ENCODE measurements around the gene PSME2.
A peak's percentile ranks its signal among the peaks of the same experiment; 100 is the strongest.

Gene PSME2, protein sequence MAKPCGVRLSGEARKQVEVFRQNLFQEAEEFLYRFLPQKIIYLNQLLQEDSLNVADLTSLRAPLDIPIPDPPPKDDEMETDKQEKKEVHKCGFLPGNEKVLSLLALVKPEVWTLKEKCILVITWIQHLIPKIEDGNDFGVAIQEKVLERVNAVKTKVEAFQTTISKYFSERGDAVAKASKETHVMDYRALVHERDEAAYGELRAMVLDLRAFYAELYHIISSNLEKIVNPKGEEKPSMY

DNA sequence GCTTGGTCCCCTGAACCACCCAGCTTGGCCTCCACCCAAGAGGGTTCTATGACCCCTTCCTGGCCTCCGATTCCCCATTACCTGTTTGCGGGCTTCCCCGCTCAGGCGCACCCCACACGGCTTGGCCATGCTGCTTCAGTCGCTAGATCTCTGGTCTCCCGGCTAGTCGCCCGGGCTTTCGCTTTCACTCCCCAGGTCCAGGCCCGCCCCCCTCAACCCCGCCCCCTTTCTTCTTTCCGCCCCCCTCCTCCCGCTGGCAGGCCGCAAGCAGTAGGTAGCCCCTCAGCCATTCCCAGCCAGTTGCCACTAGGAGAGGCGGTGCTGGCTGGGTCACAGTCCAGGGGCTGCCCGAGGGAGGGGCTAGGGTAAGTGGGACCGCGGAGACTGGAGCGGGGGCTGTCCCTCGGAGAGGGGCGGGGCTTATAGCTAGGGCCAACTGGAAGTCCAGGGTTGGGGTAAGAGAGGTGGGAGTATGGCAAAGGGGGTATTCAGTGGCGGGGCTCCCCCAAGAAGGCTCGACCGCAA lies at the start of gene PSME2:
TSS of gene PSME2 (minus strand) at position 158 of the 525 bp plus-strand sequence. CDS start at position 129, 29 bp downstream.
- peak; percentile 89 to 92 for DNase-seq (ENCODE audit: low read depth in 2 of 2)

DNA sequence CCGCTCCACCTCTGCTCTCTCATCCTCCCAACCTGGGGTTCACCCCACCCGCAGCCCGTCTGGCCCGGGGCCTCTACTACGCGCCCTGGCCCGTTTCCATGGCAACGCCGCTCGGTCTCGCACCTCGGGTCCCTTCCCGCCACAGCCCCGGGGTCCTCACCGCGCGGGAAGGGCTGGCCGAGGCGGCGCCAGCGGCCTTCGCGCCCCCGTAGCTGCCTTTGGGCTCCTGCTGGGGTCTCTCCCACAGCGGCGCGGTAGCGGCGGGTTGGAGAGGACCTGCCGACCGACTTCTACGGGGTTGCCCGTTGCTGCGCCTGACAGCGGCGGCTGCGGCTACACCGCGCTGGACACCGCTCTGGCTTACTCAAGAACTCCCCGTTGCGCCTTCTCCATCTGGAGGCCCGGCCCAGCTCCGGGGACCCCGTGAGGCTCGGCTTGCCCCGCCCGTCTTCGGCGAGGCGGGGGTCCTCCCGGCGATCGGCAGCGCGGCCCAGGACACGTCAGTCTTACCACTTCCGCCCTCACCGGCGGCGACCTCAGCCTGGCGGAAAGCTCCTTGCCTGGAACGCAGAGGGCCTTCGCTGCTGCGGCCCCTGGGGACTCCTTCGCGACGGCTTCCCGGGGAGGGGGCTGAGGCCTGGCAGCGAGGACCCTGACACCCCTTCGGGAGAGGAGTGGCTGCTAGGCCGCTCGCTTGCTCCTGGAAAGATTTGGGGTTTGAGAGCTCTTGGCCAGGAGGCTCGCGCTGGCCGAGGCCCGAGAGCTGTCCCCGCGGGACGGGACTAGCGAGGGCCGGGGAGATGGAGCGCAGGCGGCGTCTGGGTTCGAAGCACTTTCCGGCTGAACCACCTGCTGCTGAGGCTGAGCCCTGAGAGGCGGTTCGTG lies 49.0 kb upstream of the PSME2 start, which contains the start of gene TM9SF1:
TSS of gene TM9SF1 (minus strand) at position 256 of the 885 bp plus-strand sequence. CDS start 422 bp downstream, outside the sequence.
- DNase-seq (ENCODE audit: low read depth in 2 of 2): peak; percentile 80

DNA sequence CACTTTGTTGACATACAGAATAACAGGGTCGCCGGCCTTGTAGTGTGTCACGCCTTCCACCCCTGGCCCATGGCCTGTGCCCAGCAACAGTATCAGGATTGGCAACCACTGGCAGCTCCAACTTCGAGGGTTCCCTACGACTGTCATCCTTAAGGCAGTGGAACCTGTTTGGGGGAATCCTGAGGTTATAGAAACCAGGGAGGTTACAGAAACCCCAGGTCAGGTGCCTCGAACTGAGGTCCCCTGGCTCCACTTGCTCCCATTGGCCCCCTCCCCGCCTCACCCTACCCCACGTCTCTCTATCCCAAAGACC lies 48.4 kb upstream of the PSME2 start:
- no peak for DNase-seq (ENCODE audit: low read depth in 2 of 2)

DNA sequence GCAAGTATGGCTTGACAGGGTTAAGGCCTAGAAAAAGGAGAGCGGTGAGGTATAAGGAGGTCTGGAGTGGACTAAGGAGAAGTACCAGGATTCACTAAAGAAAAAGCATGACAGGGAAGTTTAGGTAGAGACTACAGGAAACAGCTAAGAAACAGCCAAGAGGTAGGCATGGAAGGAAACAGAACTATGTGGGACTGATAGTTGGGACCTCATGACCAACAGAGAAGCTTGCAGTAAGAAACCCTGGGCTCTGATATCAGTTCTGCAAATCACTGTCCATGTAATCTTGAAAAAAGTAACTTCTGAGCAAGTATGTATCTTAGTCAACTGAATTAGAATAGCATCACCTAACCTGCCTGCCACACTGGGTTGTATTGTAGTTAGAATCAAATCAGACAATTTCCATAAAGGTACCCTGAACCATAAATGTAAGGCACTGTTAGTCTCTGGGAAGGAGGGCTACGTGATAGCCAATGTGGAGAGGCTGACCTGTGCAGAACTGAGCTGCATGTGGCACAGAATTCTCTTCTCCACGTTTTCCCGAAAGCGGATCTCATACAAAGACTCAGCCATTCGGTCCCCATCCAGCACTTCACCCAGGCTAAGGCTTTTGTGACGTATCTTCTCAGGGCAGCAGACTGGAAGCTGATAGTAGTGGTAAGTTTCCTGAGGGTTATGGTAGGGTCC lies 47.9 kb upstream of the PSME2 start:
- DNase-seq (ENCODE audit: low read depth in 2 of 2): no peak

DNA sequence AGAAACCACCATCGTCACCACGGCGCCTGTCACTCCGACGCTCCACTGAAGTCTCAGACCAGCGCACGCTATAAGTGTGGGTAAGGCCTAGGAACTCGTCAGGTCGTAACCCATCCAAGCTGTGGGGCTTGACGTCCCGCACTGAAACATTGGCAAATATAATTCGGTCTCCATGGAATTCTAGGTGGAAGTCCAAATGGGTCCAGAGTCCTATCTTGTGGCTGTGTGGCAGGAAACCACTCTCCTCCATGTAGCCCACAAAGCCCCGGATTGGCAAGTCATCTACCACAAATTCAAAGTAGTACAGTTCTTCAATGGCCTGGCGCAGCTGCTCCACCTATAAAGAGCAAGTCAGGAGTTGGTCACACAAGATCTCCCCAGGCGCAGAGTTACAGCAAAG lies 46.5 kb upstream of the PSME2 start:
- no peak for DNase-seq (ENCODE audit: low read depth in 2 of 2)

DNA sequence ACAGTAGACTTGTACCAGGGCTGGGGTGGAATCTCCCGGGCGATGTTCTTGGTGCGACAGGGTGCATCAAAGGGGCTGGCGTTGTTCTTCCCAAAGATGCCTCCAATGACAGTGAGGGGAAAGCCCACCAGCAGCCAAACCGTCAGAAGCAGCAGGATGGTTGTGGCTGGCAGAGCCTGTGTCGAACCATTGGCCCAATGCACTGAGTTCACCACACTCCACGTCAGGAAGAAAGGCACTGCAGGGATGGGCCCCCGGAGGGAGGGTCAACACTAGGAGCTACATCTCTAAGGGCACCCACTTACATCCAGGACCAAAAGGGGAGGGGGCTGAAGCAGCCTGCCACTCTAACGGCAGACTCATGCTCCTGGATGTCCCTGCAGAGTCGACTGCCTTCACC lies 44.0 kb upstream of the PSME2 start:
- DNase-seq (ENCODE audit: low read depth in 2 of 2): no peak

DNA sequence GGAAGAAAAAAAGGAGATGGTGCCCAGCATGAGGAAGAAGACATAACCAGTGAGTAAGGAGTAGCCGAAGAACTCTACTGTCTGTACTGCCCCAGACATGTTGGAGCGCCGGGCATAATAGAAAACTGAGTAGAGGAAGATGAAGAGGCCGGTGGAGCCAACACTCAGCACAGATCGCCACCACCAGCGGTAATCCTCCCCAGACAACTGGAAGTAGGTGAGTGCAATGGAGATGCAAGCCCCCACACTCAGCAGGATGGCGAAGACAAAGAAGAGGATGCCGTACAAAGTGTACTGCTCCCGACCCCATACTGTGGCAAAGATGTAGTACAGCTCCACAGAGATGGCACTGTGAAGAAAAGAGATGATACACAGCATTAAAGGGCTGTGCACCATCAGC lies 43.0 kb upstream of the PSME2 start:
- DNase-seq (ENCODE audit: low read depth in 2 of 2): no peak

DNA sequence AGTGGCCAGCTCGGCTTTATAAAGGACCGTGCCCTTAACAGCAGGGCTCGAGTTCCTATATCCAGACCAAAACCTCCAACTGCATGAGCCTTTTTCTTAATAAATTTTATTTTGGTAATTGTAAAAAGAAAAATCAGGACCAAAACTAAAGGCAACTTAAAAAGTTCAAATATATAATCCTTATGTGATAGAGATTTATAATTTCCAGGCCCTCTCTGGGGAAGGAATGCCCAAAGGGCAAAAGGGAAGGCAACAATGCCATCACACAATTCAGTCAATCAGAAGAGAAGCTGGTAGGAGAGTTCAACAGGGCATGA lies 42.6 kb upstream of the PSME2 start:
- DNase-seq (ENCODE audit: low read depth in 2 of 2): no peak

DNA sequence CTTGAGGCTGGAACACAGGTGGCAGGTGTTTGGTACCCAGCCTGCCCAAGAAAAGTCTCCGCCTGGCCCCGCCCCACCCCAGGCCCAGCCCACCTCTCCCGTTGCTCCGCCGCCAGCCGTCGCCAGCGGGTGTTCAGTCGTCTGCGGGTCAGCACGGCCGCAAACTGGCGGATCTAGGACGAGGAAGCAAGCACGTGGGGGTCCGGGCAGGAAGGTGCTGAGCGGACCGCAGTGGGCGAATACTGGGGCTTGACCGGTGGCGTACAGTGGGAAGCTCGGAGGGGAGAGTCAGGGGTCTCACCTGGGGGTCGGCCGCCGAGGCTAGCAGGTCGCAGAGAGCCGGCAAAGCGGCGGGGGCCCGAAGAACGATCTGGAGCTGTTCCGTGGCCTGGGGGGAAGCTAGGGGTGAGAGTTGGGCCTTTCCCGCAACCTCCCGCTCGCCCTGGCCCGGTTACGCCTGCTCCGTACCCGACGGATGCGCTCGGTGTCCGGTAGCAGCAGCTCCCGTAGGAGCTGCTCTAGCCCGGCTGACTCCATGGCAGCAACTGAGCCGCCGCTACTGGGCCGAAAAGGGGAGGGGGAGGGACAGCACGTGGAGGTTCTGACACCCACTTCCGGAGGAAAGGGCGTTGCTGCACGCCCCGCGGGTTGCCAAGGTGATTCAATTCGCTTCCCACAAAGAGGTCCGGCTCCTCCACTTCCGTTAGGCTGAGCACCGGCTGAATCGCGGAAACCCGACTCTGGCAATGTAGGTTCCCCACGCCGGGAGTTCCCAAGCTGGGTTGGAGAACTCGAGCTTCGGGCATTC lies 42.0 kb upstream of the PSME2 start, which contains the start of gene IPO4:
TSS of gene IPO4 (minus strand) at position 566 of the 808 bp plus-strand sequence. CDS start at position 537, 29 bp downstream.
- peak; percentile 92 to 94 for DNase-seq (ENCODE audit: low read depth in 2 of 2)

DNA sequence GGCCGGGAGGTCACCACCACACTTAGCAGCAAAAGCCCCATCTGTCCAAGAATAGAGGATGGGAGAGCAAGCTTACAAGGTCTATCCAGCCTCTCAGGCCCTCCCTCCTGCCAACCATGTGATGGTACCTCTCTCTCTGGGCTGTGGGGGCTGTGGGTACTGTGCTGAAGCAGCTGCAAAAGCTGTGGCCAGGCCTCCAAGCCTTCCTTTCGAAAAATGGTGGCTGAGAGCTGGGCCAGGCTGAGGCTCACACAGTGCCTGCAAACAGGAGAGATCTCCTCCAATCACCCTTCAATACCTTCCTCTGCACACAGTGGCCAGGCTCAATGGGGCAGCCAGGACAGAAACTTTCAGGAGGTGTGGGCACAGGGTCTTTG lies 41.1 kb upstream of the PSME2 start:
- no peak for DNase-seq (ENCODE audit: low read depth in 2 of 2)

DNA sequence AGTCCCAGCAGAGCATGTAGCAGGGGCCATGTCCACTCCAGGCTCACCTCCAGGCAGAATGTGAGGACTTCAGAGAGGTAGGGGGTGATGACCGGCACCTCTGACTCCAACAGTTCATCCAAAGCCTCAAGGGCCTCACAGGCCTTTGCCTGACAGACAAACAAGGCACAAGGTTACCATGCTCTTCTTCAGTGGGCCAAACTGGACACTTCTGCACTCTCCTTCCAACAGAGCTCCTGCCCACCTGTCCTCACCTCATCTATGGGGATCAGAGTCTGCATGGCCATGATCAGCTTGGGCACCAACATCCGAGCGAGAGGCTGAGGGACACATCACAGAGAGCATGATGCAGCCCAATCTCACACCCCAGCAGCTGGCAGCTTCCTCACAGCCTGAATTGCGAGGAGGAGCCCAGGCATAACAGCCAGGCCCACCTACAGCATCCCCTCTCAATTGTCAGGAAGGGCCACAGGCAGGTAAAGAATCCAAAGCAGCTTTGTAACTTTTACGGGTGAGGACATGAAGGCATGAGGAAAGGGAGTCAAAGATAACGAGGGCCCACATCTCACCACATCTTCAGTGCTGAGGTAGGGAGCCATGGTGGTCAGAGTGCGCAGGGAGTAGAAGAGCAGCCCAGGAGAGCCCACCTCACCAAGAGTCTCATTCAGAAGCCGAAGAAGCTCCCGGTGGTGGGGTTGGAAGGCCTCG lies 40.6 kb upstream of the PSME2 start:
- no peak for DNase-seq (ENCODE audit: low read depth in 2 of 2)

DNA sequence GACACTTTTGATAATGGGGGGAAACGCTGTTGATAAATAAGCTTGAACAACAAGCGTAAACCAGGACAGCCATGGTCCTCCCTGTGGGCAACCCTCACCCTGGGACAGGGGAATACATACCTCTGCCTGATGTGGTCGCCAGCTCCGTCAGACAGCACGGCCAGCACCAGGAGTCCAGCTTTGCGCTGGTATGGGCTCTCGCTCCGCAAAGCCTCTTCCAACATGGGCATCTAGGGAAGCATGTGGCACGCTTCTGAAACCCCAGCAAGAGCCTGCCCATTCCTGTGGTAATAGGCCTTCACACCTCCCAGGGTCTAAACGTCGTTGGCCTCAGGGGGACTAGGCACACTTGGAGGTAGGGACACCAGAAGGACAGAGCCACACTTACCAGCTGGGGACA lies 39.3 kb upstream of the PSME2 start:
- DNase-seq (ENCODE audit: low read depth in 2 of 2): no peak

DNA sequence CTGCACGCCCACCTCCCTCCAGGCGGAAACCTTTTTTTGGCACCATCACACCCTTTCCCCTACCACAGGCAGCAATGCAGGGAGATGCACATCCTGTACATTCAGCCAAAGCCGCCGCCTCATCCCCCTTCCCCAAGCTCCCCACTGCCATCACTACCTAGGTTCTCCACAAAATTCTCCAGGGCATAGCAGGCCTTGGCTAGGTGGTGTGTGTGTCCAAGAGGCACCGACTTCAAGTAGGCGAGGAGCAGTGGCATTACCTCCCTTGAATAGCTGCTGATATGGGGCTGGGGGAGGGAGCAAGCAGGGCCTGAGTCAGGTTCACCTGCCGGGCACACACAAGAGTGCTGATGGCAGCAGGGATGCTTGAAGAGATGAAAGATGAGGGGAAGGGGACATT lies 38.6 kb upstream of the PSME2 start:
- no peak for DNase-seq (ENCODE audit: low read depth in 2 of 2)

DNA sequence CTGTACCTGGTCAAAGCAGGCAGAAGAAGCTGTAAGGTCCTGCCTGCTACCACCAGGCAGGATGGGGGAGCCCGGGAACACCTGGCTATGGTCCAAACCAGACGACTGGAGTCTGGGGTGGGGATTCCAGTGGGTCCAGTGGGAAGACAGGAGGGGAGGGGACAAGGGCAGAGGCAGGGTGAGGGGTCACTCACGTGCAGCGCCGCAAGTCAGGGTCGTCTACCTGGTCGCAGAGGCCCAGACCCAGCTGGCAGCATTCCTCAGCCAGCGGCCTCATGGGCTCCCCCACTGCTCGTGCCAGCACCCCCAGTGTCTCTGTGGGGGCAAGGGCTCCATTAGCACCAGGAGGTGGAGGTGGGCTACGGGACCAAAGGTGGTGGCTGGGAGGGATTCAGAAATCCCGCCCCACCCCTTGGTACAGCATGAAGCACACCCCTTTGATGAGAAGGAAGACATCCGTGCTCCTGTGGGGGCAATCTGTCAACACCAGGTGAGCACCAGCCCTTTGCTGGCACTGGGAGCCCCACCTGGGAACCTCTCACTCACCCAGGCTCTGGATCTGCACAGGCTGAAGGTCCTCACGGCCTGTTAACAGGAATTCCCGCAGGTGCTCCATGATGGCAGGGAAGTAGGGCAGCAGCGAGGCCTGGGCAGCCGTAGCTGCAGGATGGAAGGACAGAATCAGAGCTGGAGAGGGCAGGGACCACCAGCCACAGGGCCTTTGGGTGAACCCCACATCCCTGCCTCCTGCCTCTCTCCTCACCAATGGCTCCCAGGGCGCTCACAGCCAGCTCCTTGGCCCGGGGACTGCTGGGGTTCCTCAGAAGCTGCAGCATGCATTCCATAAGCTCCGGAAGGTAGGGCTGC lies 37.9 kb upstream of the PSME2 start:
- no peak for DNase-seq (ENCODE audit: low read depth in 2 of 2)

DNA sequence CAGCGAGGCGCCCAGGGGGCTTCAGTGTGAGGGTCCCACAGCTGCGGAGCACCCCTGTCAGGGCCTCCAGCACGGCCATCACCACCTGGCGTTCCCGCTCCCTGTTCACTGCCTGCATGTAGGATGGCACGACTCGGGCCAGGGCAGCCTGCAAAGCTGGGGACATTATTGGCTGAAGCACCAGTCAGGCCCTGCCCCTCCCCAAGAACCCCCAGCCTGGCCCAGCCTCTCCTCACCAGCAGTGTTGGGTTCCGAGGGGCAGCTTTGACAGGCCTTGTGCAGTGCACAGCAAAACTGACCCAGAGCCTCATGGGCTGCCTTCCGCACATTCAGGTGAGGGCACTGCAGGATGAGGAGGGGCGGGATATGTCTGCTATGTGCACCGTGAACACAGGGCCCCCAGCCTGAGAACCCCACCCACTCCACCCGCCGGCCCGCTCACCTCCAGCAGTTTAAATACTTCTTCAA lies 36.6 kb upstream of the PSME2 start:
- DNase-seq (ENCODE audit: low read depth in 2 of 2): no peak

DNA sequence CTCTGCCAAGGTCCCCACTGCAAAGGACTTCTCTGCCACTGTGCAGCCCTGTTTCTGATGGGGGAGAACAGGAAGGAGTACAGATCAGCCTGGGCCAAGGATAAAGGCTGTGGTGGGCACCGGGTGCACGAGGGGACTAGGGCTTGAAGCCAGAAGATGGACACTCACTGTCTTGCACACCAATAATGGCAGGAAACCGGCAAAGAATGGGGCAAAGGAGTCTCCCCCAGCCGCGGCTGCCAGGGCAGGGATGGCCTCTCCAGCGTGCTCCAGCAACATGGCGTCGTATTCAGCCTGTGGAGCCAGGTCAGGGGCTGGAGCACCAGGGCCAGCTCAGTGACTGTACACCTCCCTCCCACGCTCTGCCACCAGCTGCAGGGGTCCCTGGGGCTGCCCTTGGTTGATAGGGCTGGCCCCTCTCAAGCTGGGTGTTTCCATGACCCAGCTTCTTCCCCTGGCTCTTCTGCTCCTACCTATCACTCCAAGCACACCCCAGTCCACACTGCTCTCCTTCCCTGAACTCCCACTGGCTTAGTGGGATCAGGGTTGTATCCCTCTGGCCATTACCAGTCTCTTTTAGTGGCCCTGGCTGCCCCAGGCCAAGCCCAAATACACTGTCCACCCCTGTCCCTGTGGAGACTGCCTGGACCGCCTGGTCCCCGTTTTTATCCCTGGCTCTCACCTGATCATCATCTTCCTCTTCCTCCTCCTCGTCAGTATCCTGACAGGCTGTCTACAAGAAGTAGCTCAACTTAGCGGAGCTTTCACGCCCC lies 35.9 kb upstream of the PSME2 start:
- no peak for DNase-seq (ENCODE audit: low read depth in 2 of 2)

DNA sequence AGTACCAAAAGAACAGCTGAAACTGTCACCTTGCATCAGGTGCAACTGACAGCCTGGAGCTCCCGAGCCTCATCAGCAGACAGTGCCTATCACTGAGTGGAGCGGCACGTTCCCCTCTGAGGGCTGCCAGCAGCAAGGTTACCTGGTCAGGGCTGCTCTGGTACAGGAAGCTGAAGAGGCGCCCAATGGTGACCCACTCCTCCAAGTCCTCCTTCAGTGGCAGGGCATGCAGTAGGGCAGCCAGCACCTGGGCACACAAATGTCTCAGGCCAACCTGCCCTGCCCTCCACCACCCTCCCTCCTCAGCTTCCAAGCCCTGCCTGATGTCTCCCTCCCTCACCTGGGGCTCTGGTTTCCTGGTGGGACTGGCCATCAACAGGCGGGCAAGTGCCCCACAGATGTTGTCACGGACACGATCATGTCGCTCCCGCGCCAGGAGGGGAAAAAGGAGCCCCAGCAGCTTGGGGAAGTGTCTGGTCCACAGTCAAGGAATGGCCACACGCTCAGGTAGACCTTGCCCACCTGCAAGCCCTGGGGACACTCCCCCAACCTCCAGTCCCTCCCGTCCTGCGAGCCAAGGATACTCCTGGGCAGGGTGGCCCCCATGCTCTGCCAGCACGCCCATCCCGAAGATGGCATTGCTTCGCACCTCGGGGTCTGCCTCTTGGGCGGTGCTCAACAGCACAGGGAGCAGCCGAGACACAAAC lies 35.1 kb upstream of the PSME2 start:
- no peak for DNase-seq (ENCODE audit: low read depth in 2 of 2)
